ENCODE measurements around the gene RANGAP1. TPM values are rescaled to one million over a fixed set of nuclear protein-coding genes. Genes with fewer than 3 reads are reported as not detected.

RANGAP1 gene
- total and polyA plus RNA-seq, 2 of the 8 experiments (the other 6 are each of a cell fraction or from before 2014, with no cell fraction given) = 121 to 171 TPM

GRCh38 chr22:41247703-41248102 is 38.3 kb downstream of the RANGAP1 start:
- POLR2A ChIA-PET (ENCODE audit: partially characterized antibody) = interaction anchor here (1.1 to 6.9 kb wide), 5 partner anchors 10 to 17 kb away, joined by 4 to 26 read pairs (median 17); no protein-coding TSS in a partner anchor
- H3K36me3 ChIP-seq (ENCODE audit: control insufficient read depth in 2 of 4, insufficient read depth in 4 of 4, low read length in 3 of 4) = peaks cover 35 to 64% (median 54%) of the 10 kb centered on the region in 4 experiments
- no peak for TF ChIP-seq EP300 (IDR thresholded peaks at IDR 0.05; ENCODE audit: borderline replicate concordance in 1 of 2, low read depth in 2 of 2, low read length in 2 of 2)
- no peak for TF ChIP-seq TEAD4 (IDR thresholded peaks at IDR 0.05; ENCODE audit: low read depth, low read length)
- no peak for TF ChIP-seq CBX8 (IDR thresholded peaks at IDR 0.05; ENCODE audit: borderline replicate concordance, low read depth, low read length)
- TF ChIP-seq SP1 (IDR thresholded peaks at IDR 0.05; ENCODE audit: low read depth, low read length) = no peak
- no peak for TF ChIP-seq SIRT6 (IDR thresholded peaks at IDR 0.05; ENCODE audit: low read length)
- TF ChIP-seq RBBP5 (IDR thresholded peaks at IDR 0.05; ENCODE audit: borderline replicate concordance, low read depth, low read length) = no peak
- TF ChIP-seq EZH2 (IDR thresholded peaks at IDR 0.05; ENCODE audit: low read depth, low read length, severe bottlenecking) = no peak
- no peak for TF ChIP-seq CREB1 (IDR thresholded peaks at IDR 0.05)
- TF ChIP-seq FOSL1 (IDR thresholded peaks at IDR 0.05; ENCODE audit: insufficient read depth, low read depth, low read length) = no peak
- TF ChIP-seq RXRA (IDR thresholded peaks at IDR 0.05; ENCODE audit: insufficient read depth, low read depth, low read length) = no peak
- no peak for TF ChIP-seq CHD2 (IDR thresholded peaks at IDR 0.05; ENCODE audit: low read length)
- no peak for TF ChIP-seq HDAC2 (IDR thresholded peaks at IDR 0.05; ENCODE audit: borderline replicate concordance in 1 of 2, low read depth in 2 of 2, low read length in 2 of 2)
- no peak for TF ChIP-seq TBP (IDR thresholded peaks at IDR 0.05; ENCODE audit: low read depth, low read length)
- TF ChIP-seq SUZ12 (IDR thresholded peaks at IDR 0.05; ENCODE audit: low read length) = no peak
- TF ChIP-seq KDM4A (IDR thresholded peaks at IDR 0.05; ENCODE audit: low read depth, low read length, severe bottlenecking) = no peak

More at GRCh38 chr22:41247703-41248102, 38.3 kb downstream of the RANGAP1 start:
- Histone ChIP-seq H3K4me2 (ENCODE audit: insufficient read depth in 1 of 2, low read depth in 2 of 2, low read length in 2 of 2) (no peak overlapping the region), H2AFZ (ENCODE audit: low read length) (no peak overlapping the region), H3K14ac (ENCODE audit: insufficient read length) (no peak overlapping the region), H2BK20ac (ENCODE audit: low read length) (no peak overlapping the region), H2BK15ac (ENCODE audit: low read length) (no peak overlapping the region), H2AK5ac (ENCODE audit: low read depth, low read length) (no peak overlapping the region), H4K20me1 (replicated peaks in 1 of 2; ENCODE audit: control insufficient read depth in 1 of 2, insufficient read depth in 2 of 2, low read length in 2 of 2) (peaks cover 0 to 21% of the 10 kb centered on the region in 2 experiments), H3K23ac (ENCODE audit: insufficient read length) (no peak overlapping the region), H3K4me3 (ENCODE audit: extremely low read depth in 1 of 4, insufficient read depth in 2 of 4, low read depth in 3 of 4, low read length in 4 of 4) (no peak overlapping the region), H3K27me3 (replicated peaks in 1 of 4; ENCODE audit: control insufficient read depth in 3 of 4, extremely low read depth in 1 of 4, insufficient read depth in 3 of 4, low read length in 3 of 4) (no peaks in the 10 kb centered on the region), H4K5ac (ENCODE audit: insufficient read length, low read depth, low read length) (no peak overlapping the region), H3K79me1 (ENCODE audit: low read depth, low read length) (no peaks in the 10 kb centered on the region), H3K27ac (ENCODE audit: low read depth, low read length) (no peak overlapping the region), H4K8ac (ENCODE audit: extremely low read depth, insufficient read depth, low read length) (no peak overlapping the region), H3K56ac (replicated peaks; ENCODE audit: insufficient read length, low read depth, low read length) (no peak overlapping the region), H3K9ac (replicated peaks in 1 of 4; ENCODE audit: extremely low read depth in 1 of 4, low read depth in 3 of 4, low read length in 3 of 4) (no peak overlapping the region), H3K23me2 (ENCODE audit: low read depth, low read length) (no peaks in the 10 kb centered on the region), H3K4ac (replicated peaks; ENCODE audit: insufficient read length, low read depth, low read length) (no peak overlapping the region), H2BK5ac (ENCODE audit: low read depth, low read length) (no peak overlapping the region), H3K18ac (ENCODE audit: extremely low read depth, low read length) (no peak overlapping the region), H2BK120ac (replicated peaks; ENCODE audit: low read depth, low read length) (no peak overlapping the region), H2BK12ac (ENCODE audit: low read depth, low read length) (no peak overlapping the region), H3K4me1 (replicated peaks in 1 of 4; ENCODE audit: control insufficient read depth in 3 of 4, insufficient read depth in 4 of 4, low read length in 3 of 4) (peaks cover 0 to 1% (median 0%) of the 10 kb centered on the region in 4 experiments; a peak in 3 of 7 replicates), H3K9me3 (ENCODE audit: insufficient read depth in 2 of 2, low read depth in 1 of 2, low read length in 1 of 2) (no peaks in the 10 kb centered on the region), H4K91ac (replicated peaks; ENCODE audit: insufficient read length, low read length) (no peak overlapping the region), H3K79me2 (ENCODE audit: control insufficient read depth in 1 of 2, insufficient read depth in 2 of 2, low read length in 2 of 2) (no peaks in the 10 kb centered on the region)
- DNase-seq (ENCODE audit: low read depth in 1 of 2, low spot score in 2 of 2) = no peak
- CTCF ChIA-PET (ENCODE audit: partially characterized antibody) = interaction anchor here (1.6 to 4.4 kb wide), 2 partner anchors 9 to 10 kb away, joined by 10 to 23 read pairs; no protein-coding TSS in a partner anchor
- 94% methylated on average over 7 of the region's 7 CpGs; no CpG with 5 or more reads in 1 of the 2 experiments for WGBS, 2 experiments (ENCODE audit: extremely low coverage in 1 of 2, insufficient coverage in 1 of 2, insufficient read length in 1 of 2, insufficient replicate concordance in 2 of 2, low coverage in 1 of 2, low lambda C conversion rate in 2 of 2, missing lambda C conversion rate in 1 of 2)
- no peak for FAIRE-seq
